Keratinocyte (primary cell): ENCODE results near the gene CMSS1. TPM values are rescaled to one million over a fixed set of nuclear protein-coding genes. Genes with fewer than 3 reads are reported as not detected.

Experiments used
- DNase-seq: peaks from one replicate; pipeline ENCODE4 v3.0.0-alpha.2; 2011; ENCODE audit warnings: low read depth, missing footprints, low spot score
- FAIRE-seq: peaks from 2 replicates; lab custom pipeline; 2011; peaks lifted over from hg19 to GRCh38; lab: Jason Lieb, UNC
- H2AFZ ChIP-seq: 2 replicates; pipeline ENCODE4 v1.6.0; 2012; ENCODE audit warnings: low read length, control low read depth, inconsistent platforms; ENCODE audit not compliant: control insufficient read depth
- H3K27ac ChIP-seq: 2 replicates; pipeline ENCODE4 v1.5.1; 2011; ENCODE audit warnings: low read length; ENCODE audit not compliant: control insufficient read depth, insufficient read depth
- H3K27me3 ChIP-seq: 3 replicates; pipeline ENCODE4 v1.6.0; 2011; ENCODE audit warnings: low read length; ENCODE audit not compliant: control insufficient read depth, insufficient read depth; ENCODE audit errors: extremely low read depth
- H3K36me3 ChIP-seq, 2 experiments: 2 replicates in 1 of 2; 3 replicates in 1 of 2; pipeline ENCODE4 v1.5.1; 2011; ENCODE audit warnings: low read length in 2 of 2, mild to moderate bottlenecking in 1 of 2; ENCODE audit not compliant: control insufficient read depth in 2 of 2, insufficient read depth in 2 of 2; ENCODE audit errors: extremely low read depth in 1 of 2
- H3K4me1 ChIP-seq: 3 replicates; pipeline ENCODE4 v1.5.1; 2011; ENCODE audit warnings: low read length; ENCODE audit not compliant: control insufficient read depth, insufficient read depth; ENCODE audit errors: extremely low read depth
- H3K4me2 ChIP-seq: 3 replicates; pipeline ENCODE4 v1.6.0; 2011; ENCODE audit warnings: low read depth, low read length; ENCODE audit not compliant: control insufficient read depth, insufficient read depth; ENCODE audit errors: extremely low read depth
- H3K4me3 ChIP-seq, 3 experiments: fragments of 200-600 bp in 1 of 3; sonication (generic) in 1 of 3; 2 replicates in 2 of 3; 3 replicates in 1 of 3; pipeline ENCODE4 v1.5.1; 2011 to 2016; ENCODE audit warnings: low read length in 3 of 3, mild to moderate bottlenecking in 3 of 3, control low read depth in 2 of 3, inconsistent platforms in 1 of 3, low read depth in 1 of 3, mixed read lengths in 1 of 3, mixed run types in 1 of 3, moderate library complexity in 1 of 3; ENCODE audit not compliant: control insufficient read depth in 2 of 3, insufficient read depth in 2 of 3; ENCODE audit errors: extremely low read depth in 1 of 3
- H3K79me2 ChIP-seq: 2 replicates; pipeline ENCODE4 v1.6.0; 2012; ENCODE audit warnings: low read length; ENCODE audit not compliant: control insufficient read depth, insufficient read depth
- H3K9ac ChIP-seq: 3 replicates; pipeline ENCODE4 v1.6.0; 2011; ENCODE audit warnings: low read length; ENCODE audit not compliant: control insufficient read depth, insufficient read depth; ENCODE audit errors: extremely low read depth
- H3K9me1 ChIP-seq: 3 replicates; pipeline ENCODE4 v1.6.0; 2011; ENCODE audit warnings: low read length; ENCODE audit not compliant: control insufficient read depth, insufficient read depth; ENCODE audit errors: extremely low read depth
- H3K9me3 ChIP-seq: 2 replicates; pipeline ENCODE4 v1.5.1; 2012; ENCODE audit warnings: low read depth, low read length; ENCODE audit not compliant: control insufficient read depth
- H4K20me1 ChIP-seq: 3 replicates; pipeline ENCODE4 v1.6.0; 2011; ENCODE audit warnings: low read length; ENCODE audit not compliant: control insufficient read depth, insufficient read depth; ENCODE audit errors: extremely low read depth
- EZH2 ChIP-seq: IDR thresholded peaks from one replicate; pipeline ENCODE4 v1.6.1; 2012; ENCODE audit warnings: inconsistent platforms, mild to moderate bottlenecking, low read length, moderate library complexity
- dilution Hi-C: fragments of 300-500 bp; cut with MboI; formaldehyde crosslinking; loops from one replicate; pipeline ENCODE4 v1.7.0; 2020; ENCODE audit warnings: low sequenced_read_pairs; ENCODE audit not compliant: extremely low pct_ligation_motif_present
- polyA plus RNA-seq, 5 experiments: library from polyadenylated mRNA; depleted of rRNA in 3 of 5; stranded (reverse) in 3 of 5; stranded (forward) in 1 of 5; unstranded in 1 of 5; fragments of >200 nt; gene quantifications; 1 replicate in 1 of 5; 2 replicates in 3 of 5; 3 replicates in 1 of 5; pipeline versions ENCODE4 v1.2.1 to v1.2.3, GENCODE V29; 2011 to 2012; ENCODE audit warnings: missing spikeins in 2 of 5, low read depth in 1 of 5, low replicate concordance in 1 of 5
- TF ChIP-seq, protein P1 (sequence below), 3 experiments: IDR thresholded peaks in 1 of 3; conservative IDR thresholded peaks in 1 of 3; optimal IDR thresholded peaks in 1 of 3; 2 replicates in 2 of 3; 3 replicates in 1 of 3; pipeline versions ENCODE3 to v1.5.1; 2011; ENCODE audit warnings: low read length in 3 of 3, mild to moderate bottlenecking in 3 of 3, moderate library complexity in 2 of 3, control low read depth in 1 of 3, inconsistent platforms in 1 of 3; ENCODE audit not compliant: insufficient read depth in 2 of 3; ENCODE audit errors: extremely low read depth in 1 of 3

The CMSS1 gene
- polyA plus RNA-seq, 1 donor (not counting 4 experiments of a cell fraction or from before 2014, with no cell fraction given), result 37.2 TPM

DNA sequence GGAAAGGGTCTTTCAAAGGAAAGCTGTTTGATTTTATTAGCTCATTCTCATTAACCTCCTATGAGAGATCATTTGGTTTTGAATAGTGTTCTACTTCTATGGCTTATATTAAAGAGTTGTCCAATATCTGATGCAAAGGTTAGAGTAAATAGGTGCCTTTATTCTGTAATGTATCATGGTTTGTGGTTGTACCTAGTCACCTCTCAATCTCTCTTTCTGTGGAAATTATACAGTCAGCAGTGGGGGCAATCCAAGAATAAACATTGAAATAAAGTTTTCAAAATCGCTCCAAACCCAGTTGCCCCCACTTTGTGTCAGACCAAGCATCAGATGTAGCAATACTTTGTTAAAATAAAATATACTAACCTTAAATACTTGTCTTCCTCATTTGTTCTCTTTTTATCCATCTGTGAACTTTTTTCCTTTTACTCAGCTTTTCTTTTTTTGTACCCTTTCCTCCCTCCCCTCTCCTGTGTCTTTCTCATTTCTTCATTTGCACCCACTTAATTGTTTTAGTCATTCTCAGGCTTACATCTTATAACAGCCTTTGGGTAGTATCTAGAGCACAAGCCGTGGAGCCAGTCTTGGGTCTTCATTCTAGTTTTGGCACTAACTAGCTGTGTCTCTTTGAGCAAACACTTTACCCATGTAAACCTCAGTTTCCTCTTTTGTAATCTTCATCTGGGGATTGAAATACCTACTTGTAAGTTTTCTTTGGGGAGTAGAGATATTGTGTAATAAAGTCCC is 16.7 kb downstream of the CMSS1 start:
- Histone ChIP-seq H3K4me3 (no peak overlapping the region), H3K9me1 (no peaks in the 10 kb centered on the region), H3K36me3 (no peaks in the 10 kb centered on the region), H3K9ac (no peak overlapping the region), H3K27ac (no peak overlapping the region), H4K20me1 (no peaks in the 10 kb centered on the region), H3K4me2 (no peak overlapping the region), H2AFZ (no peak overlapping the region), H3K4me1 (peaks cover 4% of the 10 kb centered on the region), H3K27me3 (no peaks in the 10 kb centered on the region), H3K9me3 (no peaks in the 10 kb centered on the region), H3K79me2 (peaks cover 32% of the 10 kb centered on the region)
- FAIRE-seq (no peak), DNase-seq (no peak)
- dilution Hi-C loops, result no loop called here
- TF ChIP-seq, protein P1, sequence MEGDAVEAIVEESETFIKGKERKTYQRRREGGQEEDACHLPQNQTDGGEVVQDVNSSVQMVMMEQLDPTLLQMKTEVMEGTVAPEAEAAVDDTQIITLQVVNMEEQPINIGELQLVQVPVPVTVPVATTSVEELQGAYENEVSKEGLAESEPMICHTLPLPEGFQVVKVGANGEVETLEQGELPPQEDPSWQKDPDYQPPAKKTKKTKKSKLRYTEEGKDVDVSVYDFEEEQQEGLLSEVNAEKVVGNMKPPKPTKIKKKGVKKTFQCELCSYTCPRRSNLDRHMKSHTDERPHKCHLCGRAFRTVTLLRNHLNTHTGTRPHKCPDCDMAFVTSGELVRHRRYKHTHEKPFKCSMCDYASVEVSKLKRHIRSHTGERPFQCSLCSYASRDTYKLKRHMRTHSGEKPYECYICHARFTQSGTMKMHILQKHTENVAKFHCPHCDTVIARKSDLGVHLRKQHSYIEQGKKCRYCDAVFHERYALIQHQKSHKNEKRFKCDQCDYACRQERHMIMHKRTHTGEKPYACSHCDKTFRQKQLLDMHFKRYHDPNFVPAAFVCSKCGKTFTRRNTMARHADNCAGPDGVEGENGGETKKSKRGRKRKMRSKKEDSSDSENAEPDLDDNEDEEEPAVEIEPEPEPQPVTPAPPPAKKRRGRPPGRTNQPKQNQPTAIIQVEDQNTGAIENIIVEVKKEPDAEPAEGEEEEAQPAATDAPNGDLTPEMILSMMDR (optimal IDR thresholded peaks at IDR 0.05 in 1 of 3, IDR thresholded peaks at IDR 0.05 in 1 of 3, conservative IDR thresholded peaks at IDR 0.05 in 1 of 3; ENCODE audit: extremely low read depth in 1 of 3, insufficient read depth in 2 of 3, low read length in 3 of 3), result no peak
- no peak for TF ChIP-seq EZH2

DNA sequence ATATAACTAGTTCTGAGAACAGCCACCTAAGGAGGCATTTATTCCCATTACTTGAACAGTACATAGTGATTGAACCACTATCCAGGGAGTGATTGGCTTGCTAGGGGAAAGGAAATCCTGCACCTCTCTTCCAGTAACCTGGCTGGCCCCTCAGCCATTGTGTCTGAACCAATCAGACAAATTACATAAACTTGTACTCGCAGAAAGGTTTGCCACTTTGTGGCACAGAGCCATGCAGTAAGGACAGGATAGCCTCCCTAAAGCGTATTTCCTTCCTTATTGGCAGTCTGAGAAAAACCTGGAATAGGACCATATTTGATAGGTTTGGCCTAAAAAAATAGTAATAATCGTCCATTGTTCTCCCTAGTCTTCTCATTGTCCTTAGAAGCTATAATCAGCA is 19.0 kb downstream of the CMSS1 start:
- Histone ChIP-seq H3K9me3 (no peaks in the 10 kb centered on the region), H3K27ac (no peak overlapping the region), H3K36me3 (no peaks in the 10 kb centered on the region), H2AFZ (no peak overlapping the region), H3K4me2 (no peak overlapping the region), H3K79me2 (peaks cover 26% of the 10 kb centered on the region), H3K4me1 (peaks cover 10% of the 10 kb centered on the region), H3K27me3 (no peaks in the 10 kb centered on the region), H3K4me3 (no peak overlapping the region), H3K9ac (no peak overlapping the region), H4K20me1 (no peaks in the 10 kb centered on the region), H3K9me1 (no peaks in the 10 kb centered on the region)
- dilution Hi-C loops, result no loop called here
- no peak for DNase-seq
- TF ChIP-seq, protein P1 (optimal IDR thresholded peaks at IDR 0.05 in 1 of 3, IDR thresholded peaks at IDR 0.05 in 1 of 3, conservative IDR thresholded peaks at IDR 0.05 in 1 of 3; ENCODE audit: extremely low read depth in 1 of 3, insufficient read depth in 2 of 3, low read length in 3 of 3), result no peak
- TF ChIP-seq EZH2, result no peak
- FAIRE-seq, result peak; percentile 20
